ENCODE measurements around the gene LY6G5C. TPM values are rescaled to one million over a fixed set of nuclear protein-coding genes. Genes with fewer than 3 reads are reported as not detected.
A peak's percentile ranks its signal among the peaks of the same experiment; 100 is the strongest.

The LY6G5C gene
- total RNA-seq, 1 donor: not detected

Small RNAs within 50 kb of the gene (small RNA-seq; reads per million reads assigned to genes)
- gene LY6G6D (not detected), gene MIR4646 (0.14 reads per million), gene MIR6832 (0.55 reads per million, percentile 31 among the genes with 10 or more reads in this experiment), gene RF00019 (not detected)

Other genes starting within 250 kb of the LY6G5C start
- gene MICB, start 182.9 kb downstream of the LY6G5C start, total RNA-seq: 1.1 TPM in 1 of 2 replicates, not detected in the other
- not detected in 2 replicates for gene MCCD1, start 152.1 kb downstream of the LY6G5C start, total RNA-seq
- gene DDX39B, start 139.1 kb downstream of the LY6G5C start, total RNA-seq: 338 and 413 TPM in 2 replicates
- 0.43 and 1.2 TPM in 2 replicates for gene ATP6V1G2, start 134.5 kb downstream of the LY6G5C start, total RNA-seq
- gene NFKBIL1, start 133.5 kb downstream of the LY6G5C start, total RNA-seq: 37.8 and 46.3 TPM in 2 replicates
- gene LTA, start 108.8 kb downstream of the LY6G5C start, total RNA-seq: not detected in 2 replicates
- gene TNF, start 105.5 kb downstream of the LY6G5C start, total RNA-seq: 1.2 and 1.5 TPM in 2 replicates
- gene LTB, start 98.6 kb downstream of the LY6G5C start, total RNA-seq: not detected in 2 replicates
- gene LST1, start 94.8 kb downstream of the LY6G5C start, total RNA-seq: not detected in 2 replicates
- not detected in 2 replicates for gene NCR3, start 88.1 kb downstream of the LY6G5C start, total RNA-seq
- not detected in 2 replicates for gene AIF1, start 65.8 kb downstream of the LY6G5C start, total RNA-seq
- 56.5 and 78.9 TPM in 2 replicates for gene PRRC2A, start 60.4 kb downstream of the LY6G5C start, total RNA-seq
- 161 and 237 TPM in 2 replicates for gene BAG6, start 28.4 kb downstream of the LY6G5C start, total RNA-seq
- gene APOM, start 25.2 kb downstream of the LY6G5C start, total RNA-seq: 0.79 and 0.98 TPM in 2 replicates
- gene C6orf47, start 20.3 kb downstream of the LY6G5C start, total RNA-seq: 25.3 and 25.9 TPM in 2 replicates
- gene GPANK1, start 16.1 kb downstream of the LY6G5C start, total RNA-seq: 18.0 and 27.1 TPM in 2 replicates
- gene CSNK2B, start 15.0 kb downstream of the LY6G5C start, total RNA-seq: 185 and 211 TPM in 2 replicates
- gene LY6G5B, start 11.1 kb downstream of the LY6G5C start, total RNA-seq: 4.9 and 5.9 TPM in 2 replicates
- gene ABHD16A, start 22.3 kb upstream of the LY6G5C start, total RNA-seq: 42.8 and 64.6 TPM in 2 replicates
- not detected in 2 replicates for gene LY6G6F, start 25.8 kb upstream of the LY6G5C start, total RNA-seq
- not detected in 2 replicates for gene LY6G6D, start 34.3 kb upstream of the LY6G5C start, total RNA-seq
- gene LY6G6C, start 40.7 kb upstream of the LY6G5C start, total RNA-seq: 0.39 and 3.5 TPM in 2 replicates
- 0.39 and 0.54 TPM in 2 replicates for gene MPIG6B, start 42.3 kb upstream of the LY6G5C start, total RNA-seq
- 120 and 147 TPM in 2 replicates for gene DDAH2, start 48.2 kb upstream of the LY6G5C start, total RNA-seq
- gene CLIC1, start 55.5 kb upstream of the LY6G5C start, total RNA-seq: 568 and 799 TPM in 2 replicates
- 7.9 and 8.6 TPM in 2 replicates for gene MSH5, start 58.9 kb upstream of the LY6G5C start, total RNA-seq
- 0.79 TPM in 1 of 2 replicates, not detected in the other for gene SAPCD1, start 81.6 kb upstream of the LY6G5C start, total RNA-seq
- 3.8 and 4.7 TPM in 2 replicates for gene VWA7, start 96.3 kb upstream of the LY6G5C start, total RNA-seq
- gene VARS1, start 114.7 kb upstream of the LY6G5C start, total RNA-seq: 30.2 and 90.0 TPM in 2 replicates
- 20.4 and 36.8 TPM in 2 replicates for gene LSM2, start 125.9 kb upstream of the LY6G5C start, total RNA-seq
- gene HSPA1L, start 134.2 kb upstream of the LY6G5C start, total RNA-seq: 0.11 and 1.6 TPM in 2 replicates
- 65.7 and 80.9 TPM in 2 replicates for gene HSPA1A, start 134.5 kb upstream of the LY6G5C start, total RNA-seq
- gene HSPA1B, start 146.7 kb upstream of the LY6G5C start, total RNA-seq: 46.0 and 136 TPM in 2 replicates
- gene NEU1, start 181.8 kb upstream of the LY6G5C start, total RNA-seq: 53.0 and 62.0 TPM in 2 replicates
- gene SLC44A4, start 197.9 kb upstream of the LY6G5C start, total RNA-seq: 0.11 TPM in 1 of 2 replicates, not detected in the other
- gene EHMT2, start 216.6 kb upstream of the LY6G5C start, total RNA-seq: 47.1 and 61.5 TPM in 2 replicates
- 2.9 and 4.7 TPM in 2 replicates for gene ZBTB12, start 221.0 kb upstream of the LY6G5C start, total RNA-seq
- 0.22 and 1.6 TPM in 2 replicates for gene C2, start 246.7 kb upstream of the LY6G5C start, total RNA-seq